OCI-M2 (cell line): ENCODE measurements around the gene PSTPIP1.

Experiments
- DNase-seq: peaks from one replicate; lab custom pipeline; 2025; ENCODE audit not compliant: unreplicated experiment; lab: John Stamatoyannopoulos, UW

PSTPIP1 gene

DNA sequence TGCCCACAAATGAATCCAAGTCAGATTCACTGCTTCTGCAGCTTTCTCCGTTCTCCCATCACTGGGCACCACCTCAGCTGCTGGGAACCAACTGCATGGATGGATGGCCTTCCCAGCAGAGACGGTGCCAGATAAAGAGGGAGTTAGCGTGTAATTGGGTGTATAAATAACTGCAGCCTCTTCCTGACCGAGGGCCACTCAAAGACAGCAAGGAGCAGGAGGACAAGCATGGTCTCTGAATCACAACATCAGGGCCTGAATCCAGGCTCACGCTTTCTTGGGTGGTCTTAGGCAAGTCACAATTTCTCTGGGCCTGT is 44.2 kb downstream of the PSTPIP1 start:
- no peak for DNase-seq

DNA sequence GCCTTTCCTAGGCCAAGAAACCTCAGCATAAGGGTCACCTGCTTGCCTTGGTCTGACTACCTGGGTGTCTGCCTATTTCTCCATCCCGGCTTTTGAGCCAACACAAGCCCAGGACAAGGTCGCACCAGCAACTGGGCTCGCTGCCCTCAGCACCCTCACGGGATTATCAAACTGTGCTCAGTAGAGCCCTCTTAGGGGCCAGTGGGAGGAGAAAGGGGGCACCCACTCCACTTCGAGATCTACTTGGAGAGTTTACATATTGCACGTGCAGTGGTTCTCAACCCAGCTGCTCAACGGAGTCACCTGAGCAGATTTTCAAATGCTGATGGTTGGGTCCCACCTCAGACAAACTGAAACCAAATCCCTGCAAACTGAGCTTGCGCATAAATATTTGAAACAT is 44.9 kb downstream of the PSTPIP1 start:
- DNase-seq, result no peak

DNA sequence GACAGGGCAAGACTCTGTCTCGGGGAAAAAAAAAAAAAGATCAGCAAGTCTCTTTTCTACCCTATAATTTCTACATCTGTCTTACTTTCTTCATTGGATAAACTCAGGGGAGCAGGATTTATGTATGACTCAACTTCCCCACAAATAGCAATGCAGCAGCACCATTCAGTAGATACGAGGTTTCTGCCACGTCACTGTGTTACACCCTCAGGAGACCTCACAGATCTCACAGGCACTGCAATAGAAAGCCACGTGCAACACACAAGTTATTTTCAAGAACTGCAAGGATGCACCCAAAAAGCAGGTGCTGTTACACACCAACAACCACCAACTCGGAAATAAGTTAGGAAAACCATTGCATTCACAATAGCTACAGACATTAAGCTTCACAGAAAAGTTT is 45.7 kb downstream of the PSTPIP1 start:
- DNase-seq, result no peak

DNA sequence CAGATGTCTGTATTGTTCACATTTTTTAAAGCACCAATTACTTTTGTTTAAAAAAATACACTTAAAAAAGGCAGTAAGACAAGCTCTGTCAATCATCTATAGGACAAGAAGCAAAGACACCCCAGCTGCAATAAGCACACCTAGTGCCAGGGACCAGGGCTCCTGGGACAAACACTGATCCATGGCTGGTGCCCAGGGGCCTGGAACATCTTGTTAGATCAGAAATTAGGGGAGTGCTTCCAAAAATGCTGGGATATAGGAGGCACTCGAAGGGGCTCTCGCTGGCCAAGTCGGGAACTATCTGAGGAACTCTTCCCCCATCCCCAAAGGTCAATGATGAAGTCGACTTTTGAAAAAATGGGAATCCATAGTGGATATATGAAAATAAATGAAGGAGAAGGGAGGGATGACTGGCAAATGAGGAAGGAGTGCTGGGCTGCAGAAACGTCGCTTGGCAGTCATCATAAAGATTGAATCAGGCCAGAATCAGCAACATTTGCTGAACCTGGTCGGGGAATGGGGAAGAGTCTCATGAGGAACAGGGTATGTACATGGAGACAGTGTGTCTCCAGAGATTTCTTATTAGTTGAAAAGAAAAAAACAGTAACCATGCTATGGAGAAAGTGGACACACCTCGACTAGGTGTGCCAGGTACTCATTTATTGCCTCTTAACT is 47.5 kb downstream of the PSTPIP1 start:
- no peak for DNase-seq

DNA sequence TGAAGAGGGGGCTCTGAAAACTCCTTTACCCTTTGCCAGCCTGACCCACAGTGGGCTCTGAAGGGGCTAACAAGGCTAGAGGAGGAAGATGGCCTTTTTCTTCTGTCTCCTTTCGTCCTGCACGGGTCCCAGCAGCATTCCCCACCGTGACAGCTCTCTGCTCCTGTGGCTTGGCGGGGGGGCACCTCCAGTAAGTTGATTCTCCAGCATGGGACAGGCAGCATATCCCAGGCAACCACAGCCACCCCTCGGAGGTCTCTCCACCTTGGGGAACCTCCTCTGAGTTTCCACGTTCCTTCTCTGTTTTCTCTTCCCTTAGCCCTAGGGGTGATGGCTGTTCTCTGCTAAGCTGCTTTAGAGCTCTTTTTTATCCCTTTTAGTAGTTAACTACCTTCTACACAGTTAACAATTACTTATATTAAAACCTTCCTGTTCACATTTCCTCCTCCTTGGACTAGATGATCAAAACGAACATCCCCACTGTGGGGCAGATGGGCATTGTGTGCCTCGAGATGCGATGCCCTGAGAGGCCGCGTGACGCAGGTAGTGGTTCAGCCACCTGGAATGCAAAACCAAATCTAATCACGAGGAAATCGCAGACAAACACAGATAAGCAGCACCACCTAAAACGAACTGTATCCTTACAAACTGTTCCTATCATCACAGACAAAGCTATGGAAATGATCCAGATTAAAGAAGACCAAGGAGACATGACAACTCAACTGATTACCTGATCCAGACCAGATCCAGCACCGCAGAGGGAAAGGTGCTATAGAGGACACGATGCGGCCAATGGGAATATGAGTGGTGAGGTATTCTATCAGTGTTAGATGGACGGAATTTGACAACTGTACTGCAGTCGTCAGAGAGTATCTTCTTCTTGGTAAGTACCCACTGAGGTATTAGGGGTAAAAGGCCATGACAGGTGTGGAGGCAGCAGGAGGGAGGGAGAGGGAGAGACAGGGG is 48.3 kb downstream of the PSTPIP1 start:
- no peak for DNase-seq

DNA sequence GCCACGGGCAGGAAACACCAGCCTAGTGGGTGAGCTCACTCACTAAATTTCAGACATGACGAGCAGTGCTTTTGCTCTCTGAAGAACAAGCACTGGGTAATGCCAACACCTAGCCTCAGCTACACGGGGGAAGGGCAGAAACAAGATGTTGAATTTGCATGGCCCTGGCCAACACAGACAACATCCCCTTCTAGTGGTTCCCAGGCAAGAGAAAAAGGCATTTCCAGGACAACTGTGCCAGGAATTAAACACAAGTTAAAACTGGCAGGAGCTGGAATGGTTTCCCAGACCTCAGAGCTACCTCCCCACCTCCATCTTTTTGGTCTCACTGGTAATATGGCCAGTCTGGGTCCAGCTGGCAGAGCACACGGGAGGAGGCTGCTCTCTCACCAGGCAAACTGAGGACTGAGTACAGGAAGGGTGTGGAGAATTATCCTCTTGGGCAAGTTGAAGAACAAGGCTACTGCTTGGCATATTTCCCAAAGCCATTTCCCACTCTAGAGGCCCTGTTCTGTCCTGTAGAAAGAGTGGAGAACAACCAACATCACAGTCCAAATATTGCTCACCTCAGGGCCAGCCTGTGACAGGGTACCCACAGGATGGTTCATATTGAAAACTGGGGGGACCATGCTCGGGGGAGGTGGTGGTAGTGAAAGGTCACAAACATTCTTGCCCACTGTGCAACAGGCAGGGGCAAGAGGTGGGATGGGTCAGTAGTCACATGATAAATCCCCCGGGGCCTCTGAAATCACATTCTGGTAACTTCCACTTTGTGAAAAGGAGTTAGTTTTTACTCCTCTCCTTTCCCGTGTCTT is 49.5 kb downstream of the PSTPIP1 start:
- no peak for DNase-seq

DNA sequence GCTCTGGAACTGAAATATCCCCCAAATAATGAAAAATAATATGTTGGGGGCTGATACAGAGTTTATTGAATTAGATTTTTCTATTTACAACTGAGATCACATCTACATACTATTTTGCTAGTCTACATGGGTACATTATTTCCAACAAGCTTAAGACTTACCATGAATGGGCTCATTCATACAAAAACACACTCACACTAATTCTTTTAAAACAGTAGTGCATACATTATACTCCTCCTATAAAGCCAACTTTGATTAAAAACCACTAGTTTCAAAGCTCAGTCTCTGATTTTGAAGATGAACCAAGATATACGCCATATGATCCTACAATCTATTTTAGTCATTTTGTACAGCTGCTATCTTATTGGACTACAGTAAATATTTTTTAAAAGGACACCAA is 51.1 kb downstream of the PSTPIP1 start:
- DNase-seq, result no peak

DNA sequence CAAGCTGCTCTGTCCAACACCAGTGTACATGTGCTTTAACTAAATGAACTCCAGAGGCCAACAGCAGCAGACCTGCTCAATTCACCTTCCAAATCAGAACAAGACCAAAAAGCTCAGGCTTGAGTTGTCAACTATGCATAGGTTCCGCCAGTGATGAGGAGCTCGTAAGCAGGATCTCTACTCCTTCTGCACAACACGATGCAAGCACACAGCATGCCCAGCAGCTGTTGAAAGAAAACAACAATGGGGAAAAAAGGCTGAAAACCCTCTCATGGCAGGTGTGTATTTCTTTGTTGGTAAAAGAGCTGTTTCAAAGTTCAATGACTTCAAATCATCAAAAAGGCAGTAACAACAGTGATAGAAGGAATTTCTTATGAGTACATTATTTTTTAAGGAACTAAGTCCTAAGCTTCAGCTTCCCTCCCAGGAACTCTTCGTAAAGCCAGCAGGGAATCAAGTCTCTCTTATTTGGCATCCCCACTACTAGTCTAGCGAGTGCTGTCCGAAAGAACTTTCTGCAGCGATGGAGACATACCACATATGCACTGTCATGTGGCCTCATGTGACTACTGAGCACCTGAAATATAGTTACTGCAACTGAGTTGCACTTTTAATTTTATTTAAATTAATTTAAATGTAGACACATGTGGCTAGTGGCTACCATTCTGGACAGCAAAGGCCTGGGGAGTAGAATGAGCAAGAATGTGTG is 51.9 kb downstream of the PSTPIP1 start:
- no peak for DNase-seq

DNA sequence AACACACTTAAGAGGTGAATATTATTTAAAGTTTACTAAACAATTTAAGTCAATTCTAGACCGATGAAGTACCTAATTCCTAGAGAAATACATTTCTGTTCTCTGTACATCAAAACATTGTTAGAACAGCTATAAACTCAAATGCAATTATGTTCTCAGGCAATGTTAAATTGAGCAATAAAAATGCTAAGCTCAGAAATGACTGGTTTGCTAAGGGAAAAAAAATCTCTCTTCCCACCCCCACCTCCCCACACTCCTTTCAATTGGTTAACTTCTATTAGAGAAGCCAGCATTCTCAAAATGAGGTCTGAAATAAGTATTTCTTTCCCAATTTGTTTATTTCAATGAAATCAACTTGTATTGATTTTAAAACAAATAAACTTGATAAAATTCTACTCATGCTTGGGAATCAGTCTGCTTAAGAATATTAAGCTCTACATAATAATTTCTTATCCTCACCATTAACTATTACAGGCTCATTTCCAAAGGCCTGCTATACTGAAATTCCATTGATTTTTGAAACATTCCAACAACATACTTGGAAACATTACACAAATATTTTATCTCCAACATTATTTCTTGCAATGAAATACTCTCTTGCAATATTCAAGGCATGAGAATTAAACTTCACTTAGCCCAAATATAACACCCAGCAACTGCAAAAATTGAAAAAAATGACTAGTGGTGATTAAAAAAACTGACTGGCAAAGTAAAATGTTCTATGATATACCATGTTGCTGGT is 53.4 kb downstream of the PSTPIP1 start:
- no peak for DNase-seq

DNA sequence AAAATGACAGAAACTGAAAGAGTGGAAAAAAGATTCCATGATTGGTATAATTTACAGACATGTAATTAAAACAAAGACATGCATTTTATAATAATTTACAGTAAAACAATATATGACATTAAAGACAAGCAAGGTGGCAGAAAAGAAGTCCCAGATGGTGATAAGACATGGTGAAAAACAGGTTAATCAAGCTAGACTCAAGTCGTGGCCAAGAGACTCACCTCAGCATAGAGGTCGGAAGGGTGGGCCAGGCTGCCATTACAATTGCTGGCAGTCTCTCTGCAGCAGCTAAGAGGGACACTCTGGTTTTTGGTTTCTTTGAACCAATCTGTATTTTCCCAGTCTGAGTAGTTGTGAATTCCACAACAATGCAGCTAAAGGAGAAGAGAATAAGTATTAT is 57.6 kb downstream of the PSTPIP1 start:
- DNase-seq, result no peak

DNA sequence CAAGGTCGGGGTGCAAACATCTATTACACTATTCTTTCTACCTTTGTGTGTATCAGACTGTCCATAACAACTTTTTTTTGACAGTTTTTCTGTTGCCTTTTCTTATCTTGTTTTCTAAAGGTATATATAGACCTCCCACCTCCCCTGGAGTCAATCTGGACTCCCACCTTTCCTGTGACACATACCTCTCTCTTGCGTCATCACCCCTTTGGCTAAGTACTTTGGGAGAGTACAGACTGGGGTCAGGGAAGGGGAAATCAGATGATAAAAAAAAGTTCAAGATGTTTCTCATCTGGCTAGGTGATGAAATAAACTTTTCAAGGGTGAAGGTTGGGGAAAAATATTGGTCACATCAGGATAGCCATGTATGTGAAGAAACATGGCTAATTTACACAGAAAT is 58.8 kb downstream of the PSTPIP1 start:
- no peak for DNase-seq

DNA sequence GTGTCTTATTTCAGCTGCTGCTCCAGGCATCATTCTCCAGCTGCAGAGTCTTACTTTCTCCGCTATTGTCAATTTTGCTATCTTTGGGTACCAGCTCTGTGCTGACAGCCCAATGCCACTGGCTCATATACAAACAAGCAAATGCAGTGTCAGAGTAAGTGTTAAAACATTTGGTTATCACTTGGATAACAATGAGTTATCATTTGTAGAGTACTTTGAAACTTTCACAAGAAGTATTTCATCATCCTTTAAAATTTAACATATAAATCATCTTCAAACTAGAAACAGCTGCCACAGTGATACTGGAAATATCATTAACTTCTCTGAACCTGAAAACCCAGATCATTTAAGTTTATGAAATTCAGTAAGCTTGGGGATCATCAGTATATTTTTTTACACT is 62.1 kb downstream of the PSTPIP1 start:
- no peak for DNase-seq

DNA sequence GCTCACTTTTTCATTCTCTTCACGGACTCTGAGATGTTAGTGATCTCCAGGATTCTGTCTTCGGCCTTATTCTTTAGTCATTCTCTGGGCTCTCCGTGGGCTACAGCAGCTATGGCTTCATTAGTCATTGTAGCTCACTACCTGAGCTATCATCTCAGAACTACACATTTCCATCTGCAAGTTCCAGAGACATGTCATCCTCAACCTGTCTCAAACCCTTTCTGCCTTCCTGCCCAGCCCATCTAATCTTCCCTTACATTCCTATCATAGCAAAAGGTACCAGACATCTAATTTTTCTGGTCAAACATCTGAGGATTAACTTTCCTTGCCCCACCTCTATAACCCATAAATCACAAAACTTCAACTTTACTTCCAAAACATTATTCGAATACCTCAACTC is 62.8 kb downstream of the PSTPIP1 start:
- no peak for DNase-seq

DNA sequence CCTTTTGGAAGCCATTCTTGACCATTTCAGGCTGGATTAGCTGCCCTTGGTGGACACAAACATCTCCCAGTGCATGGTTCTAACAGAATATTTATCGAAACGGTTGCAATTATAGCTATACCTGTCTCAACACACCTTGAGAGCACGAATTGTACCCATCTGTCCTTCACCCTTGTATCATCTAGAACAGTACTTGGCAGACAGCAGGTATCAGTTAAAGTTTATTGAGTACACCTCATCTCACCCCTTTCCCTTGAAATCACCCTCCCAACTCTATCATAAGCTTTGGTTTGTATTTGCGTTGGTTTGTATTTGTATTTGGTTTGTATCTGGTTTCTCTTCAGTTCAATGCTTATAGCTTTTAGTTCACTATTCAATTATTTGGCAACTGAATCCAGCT is 63.5 kb downstream of the PSTPIP1 start:
- no peak for DNase-seq

DNA sequence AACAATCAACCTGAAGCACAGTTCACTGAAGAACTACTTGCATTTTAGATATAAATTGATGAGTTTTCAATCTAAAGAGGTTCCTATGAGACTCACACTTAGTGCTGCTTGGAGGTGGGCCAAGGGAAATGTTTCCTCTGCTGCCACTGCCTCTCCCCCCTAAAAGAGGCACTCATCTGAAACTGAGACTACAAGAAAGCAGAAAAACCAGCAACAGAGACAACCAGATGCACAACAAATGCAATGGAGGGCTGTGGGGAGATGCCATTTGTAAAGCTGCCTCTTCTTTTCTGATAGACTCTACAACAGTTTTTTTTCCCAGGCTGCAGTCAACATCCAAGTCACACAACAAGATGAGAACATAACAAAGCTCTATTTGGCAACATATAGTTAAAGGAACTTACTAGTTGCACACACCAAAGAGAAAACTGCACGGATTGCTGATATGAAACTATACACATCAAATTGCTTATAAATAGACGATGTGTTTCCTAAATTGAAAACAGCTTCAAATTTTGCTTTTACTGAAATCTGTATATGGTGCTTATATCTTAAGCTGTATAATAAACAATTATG is 64.9 kb downstream of the PSTPIP1 start:
- no peak for DNase-seq

DNA sequence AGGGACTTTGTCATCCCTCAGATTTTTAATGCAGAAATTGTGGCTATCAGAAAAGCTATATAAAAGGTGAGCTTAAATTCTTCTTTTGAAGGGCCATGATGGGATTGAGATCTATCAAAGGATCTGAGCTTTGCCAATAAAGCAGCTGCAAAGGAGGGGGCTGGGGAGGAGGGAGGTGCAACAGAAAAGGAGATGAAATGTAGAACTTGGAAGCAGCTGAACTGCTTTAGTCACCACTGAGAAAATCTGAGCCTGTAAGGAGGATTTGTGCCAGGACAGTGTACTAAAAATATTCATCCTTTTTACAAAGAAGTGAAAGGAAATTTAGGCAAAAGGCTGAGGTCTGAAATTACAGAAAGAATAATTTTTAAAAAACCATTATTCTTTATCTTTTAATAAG is 65.6 kb downstream of the PSTPIP1 start:
- no peak for DNase-seq

DNA sequence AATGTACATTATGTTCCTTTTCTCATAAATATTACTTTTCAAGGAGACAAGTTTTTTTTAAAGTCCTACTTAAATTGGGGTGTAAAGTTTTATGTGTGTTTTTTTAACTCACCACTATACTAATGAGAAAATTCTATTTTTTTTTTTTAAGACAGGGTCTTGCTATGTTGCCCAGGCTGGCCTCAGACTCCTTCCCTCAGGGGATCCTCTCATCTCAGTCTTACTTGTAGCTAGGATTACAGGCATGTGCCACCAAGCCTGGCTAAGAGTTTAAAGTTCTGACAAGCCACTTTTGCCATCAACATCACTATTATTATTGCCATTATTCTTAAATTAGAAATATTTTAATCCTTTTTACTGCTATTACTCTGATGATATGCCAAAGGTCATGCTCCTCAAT is 68.3 kb downstream of the PSTPIP1 start:
- no peak for DNase-seq

DNA sequence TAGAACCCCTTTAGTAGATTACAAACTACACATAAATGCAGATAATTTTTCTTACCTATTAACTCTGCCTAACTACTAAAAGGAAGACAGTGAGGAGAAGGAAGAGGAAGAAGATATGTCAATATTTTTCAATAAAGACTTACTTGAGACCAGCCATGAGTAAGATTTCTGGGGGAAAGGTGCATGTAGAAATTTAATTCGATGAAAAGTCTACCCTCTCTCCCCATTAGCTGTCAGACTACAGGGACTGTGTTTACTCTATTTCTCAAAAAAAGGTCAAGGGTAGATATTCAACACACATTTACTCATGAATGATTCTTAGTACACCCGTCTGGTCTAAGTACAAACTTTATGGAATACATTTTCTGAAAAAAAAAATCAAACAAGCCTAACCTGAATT is 69.1 kb downstream of the PSTPIP1 start:
- DNase-seq, result no peak

DNA sequence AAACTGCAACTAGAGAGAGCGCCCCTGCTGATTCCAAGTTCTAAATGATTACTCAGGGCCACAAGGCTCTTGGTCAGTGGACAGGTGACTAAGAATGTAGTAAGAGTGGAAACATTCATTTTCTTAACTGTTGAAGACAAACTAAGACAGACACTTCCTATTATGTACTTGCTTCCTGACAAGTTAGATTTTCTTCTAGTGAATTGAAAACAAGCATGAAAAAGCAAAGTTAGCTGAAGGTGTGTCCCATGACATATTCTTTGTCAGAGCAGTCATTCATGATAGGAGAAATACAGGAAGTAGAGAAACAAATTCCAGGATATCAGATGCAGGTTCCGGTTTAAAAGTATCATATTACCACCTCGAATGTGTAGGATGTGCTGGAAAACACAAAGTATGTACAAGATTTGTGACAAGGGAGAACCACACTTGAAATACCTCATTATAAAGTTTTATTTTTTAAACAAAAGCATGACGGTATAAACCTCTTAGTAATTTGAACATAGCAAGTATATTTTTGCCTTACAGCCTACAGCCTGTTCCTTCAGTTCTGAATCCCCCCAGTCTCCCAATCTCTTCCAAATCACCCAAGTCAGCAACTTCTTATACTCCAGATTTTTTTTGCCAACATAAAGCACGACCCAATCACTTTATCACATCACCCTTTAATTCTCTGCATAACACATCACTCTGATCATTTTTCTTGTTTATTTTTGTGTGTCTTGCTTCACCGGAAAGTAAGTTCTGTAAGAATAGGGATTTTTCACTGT is 69.8 kb downstream of the PSTPIP1 start:
- peak; percentile 15 for DNase-seq
